GM18519 (cell line): Measurements from ENCODE around the gene TAF11L8.
"Not testable (repeated sequence)": the region's sequence is repeated elsewhere in the genome, so short reads cannot be mapped to it uniquely, and the experiment has no call there.

Experiments
- ATAC-seq: cut with Tn5 transposase; IDR thresholded peaks from one replicate; pipeline ENCODE4 v1.9.1; 2021; ENCODE audit warnings: mild to moderate bottlenecking, moderate library complexity; ENCODE audit not compliant: unreplicated experiment, low FRiP score

The TAF11L8 gene

GRCh38 chr5:17590860-17591259, at the start of gene TAF11L8:
Gene TAF11L8, minus strand, starts transcription at chr5:17590960.
- not testable (repeated sequence) for ATAC-seq

- ATAC-seq: no peak
Observed at GRCh38 chr5:17634160-17634559, 43.4 kb upstream of the TAF11L8 start, which contains the start of gene TAF11L14. Gene TAF11L14, plus strand, starts transcription at chr5:17634460.

DNA sequence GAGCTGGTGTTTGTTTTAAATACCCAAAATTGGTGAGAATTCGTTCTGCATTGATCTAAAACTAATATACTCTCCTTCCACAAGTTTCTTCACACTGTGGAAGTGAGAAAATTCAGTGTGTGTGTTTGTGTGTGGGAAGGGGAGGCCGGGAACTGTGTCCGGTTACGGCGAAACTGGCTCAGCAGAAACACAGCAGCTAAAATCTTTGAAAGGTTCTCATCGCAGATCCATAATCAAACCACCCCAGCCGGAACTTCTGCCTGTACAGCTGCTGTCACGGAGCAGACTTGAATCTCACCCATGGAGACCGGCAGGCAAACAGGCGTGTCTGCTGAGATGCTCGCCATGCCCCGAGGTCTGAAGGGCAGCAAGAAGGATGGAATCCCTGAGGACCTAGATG, 41.0 kb upstream of the TAF11L8 start, which contains the start of gene TAF11L13:
TSS of gene TAF11L13 (plus strand) at position 301 of the 400 bp plus-strand sequence.
- ATAC-seq: not testable (repeated sequence)

DNA sequence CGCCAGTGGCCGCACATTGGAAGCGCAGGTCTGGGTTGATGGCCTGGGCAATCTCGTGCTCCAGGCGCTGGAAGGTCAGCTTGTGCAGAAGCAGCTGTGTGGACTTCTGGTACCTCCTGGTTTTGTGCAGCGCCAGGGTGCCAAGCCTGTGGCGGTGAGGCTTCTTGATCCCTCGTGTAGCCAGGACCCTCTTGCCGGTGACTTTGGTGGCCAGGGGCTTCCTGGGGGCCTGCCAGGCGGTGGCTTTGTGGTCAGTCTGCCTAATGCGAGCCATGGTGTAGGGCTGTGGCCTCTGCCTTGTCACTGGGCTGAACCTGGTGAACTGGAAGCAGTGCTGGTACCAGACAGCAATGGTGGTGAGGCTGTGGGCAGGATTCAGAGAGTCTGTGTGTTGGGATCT, 34.9 kb upstream of the TAF11L8 start:
- ATAC-seq: no peak

GRCh38 chr5:17620627-17621026, 29.9 kb upstream of the TAF11L8 start:
- no peak for ATAC-seq

DNA sequence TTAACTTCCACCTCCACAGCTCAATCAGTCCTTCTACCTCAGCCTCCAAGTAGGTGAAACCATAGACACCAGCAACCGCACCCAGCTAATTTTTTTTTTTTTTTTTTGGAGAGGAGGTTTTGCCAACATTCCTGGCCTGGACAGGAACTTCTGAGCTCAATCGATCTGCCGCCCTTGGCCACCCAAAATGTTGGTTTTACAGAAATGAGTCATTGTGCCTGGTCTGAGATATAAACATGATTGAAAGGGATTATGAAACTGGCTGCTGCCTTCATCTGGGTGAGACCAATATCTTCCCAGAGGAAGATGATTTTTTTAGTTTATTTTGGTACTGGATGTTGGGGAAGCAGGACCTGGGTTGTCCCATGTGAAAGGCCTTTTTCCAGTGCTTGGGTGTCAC, 28.6 kb upstream of the TAF11L8 start:
- ATAC-seq: no peak

GRCh38 chr5:17614872-17615605, 24.3 kb upstream of the TAF11L8 start:
- ATAC-seq: no peak

DNA sequence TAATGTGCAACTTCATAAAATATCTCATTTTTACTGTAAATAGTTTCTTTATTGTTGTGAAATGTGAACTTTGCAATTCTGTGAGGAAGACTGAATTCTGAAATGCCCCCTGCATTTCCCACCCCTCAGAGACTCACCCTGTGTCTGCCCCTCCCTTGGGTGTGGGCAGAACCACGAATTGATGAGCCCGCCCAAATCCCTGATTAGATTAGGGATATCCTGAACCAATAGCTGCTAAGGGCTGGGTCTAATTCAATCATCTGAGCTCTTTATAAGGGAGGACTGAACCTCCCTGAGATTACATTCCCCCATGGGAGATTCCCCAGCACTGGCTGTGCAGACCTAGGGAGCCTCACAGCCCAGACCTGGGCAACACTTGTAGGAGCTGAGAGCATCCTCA, 19.3 kb upstream of the TAF11L8 start, which contains the start of gene TAF11L12:
TSS of gene TAF11L12 (plus strand) at position 301 of the 400 bp plus-strand sequence.
- ATAC-seq: not testable (repeated sequence)

GRCh38 chr5:17607461-17607860, 16.7 kb upstream of the TAF11L8 start:
- not testable (repeated sequence) for ATAC-seq

GRCh38 chr5:17604951-17605350, 14.2 kb upstream of the TAF11L8 start:
- ATAC-seq: no peak

GRCh38 chr5:17603880-17604279, 13.1 kb upstream of the TAF11L8 start, which contains the start of gene TAF11L11:
Gene TAF11L11, plus strand, starts transcription at chr5:17604183.
- ATAC-seq: not testable (repeated sequence)

DNA sequence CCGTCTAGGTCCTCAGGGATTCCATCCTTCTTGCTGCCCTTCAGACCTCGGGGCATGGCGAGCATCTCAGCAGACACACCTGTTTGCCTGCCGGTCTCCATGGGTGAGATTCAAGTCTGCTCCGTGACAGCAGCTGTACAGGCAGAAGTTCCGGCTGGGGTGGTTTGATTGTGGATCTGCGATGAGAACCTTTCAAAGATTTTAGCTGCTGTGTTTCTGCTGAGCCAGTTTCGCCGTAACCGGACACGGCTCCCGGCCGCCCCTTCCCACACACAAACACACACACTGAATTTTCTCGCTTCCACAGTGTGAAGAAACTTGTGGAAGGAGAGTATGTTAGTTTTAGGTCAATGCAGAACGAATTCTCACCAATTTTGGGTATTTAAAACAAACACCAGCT, 7.0 kb upstream of the TAF11L8 start, which contains the start of gene TAF11L10:
TSS of gene TAF11L10 (minus strand) at position 101 of the 400 bp plus-strand sequence.
- ATAC-seq: not testable (repeated sequence)

GRCh38 chr5:17594255-17594654, 3.5 kb upstream of the TAF11L8 start, which contains the start of gene TAF11L9:
Gene TAF11L9, minus strand, starts transcription at chr5:17594394.
- ATAC-seq: not testable (repeated sequence)

DNA sequence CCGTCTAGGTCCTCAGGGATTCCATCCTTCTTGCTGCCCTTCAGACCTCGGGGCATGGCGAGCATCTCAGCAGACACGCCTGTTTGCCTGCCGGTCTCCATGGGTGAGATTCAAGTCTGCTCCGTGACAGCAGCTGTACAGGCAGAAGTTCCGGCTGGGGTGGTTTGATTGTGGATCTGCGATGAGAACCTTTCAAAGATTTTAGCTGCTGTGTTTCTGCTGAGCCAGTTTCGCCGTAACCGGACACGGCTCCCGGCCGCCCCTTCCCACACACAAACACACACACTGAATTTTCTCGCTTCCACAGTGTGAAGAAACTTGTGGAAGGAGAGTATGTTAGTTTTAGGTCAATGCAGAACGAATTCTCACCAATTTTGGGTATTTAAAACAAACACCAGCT, 5.1 kb downstream of the TAF11L8 start, which contains the start of gene TAF11L7:
TSS of gene TAF11L7 (minus strand) at position 101 of the 400 bp plus-strand sequence.
- ATAC-seq: not testable (repeated sequence)
